ENCODE measurements around the gene ANAPC5.
"Not testable (repeated sequence)": the region's sequence is repeated elsewhere in the genome, so short reads cannot be mapped to it uniquely, and the experiment has no call there.

Gene ANAPC5

DNA sequence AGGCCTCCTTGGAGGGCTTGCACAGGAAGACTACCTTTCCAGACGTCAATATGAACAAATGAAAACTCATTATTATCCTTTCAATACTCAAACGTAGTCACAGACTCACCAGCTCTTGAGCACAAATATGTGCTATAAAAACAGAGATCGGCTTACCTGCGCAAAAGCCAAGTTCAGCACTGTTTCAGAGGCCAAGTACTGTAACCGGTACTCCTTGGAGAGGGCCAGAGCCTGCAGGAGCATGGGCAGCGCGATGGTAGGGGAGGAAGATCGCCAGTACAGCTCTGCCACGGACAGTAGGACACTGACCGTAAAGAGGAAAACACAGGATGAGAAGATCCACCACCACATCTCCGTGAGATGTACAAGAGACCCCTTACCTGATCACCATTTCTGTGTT lies 34.1 kb downstream of the ANAPC5 start:
- DNase-seq (ENCODE audit: low spot score) = no peak

DNA sequence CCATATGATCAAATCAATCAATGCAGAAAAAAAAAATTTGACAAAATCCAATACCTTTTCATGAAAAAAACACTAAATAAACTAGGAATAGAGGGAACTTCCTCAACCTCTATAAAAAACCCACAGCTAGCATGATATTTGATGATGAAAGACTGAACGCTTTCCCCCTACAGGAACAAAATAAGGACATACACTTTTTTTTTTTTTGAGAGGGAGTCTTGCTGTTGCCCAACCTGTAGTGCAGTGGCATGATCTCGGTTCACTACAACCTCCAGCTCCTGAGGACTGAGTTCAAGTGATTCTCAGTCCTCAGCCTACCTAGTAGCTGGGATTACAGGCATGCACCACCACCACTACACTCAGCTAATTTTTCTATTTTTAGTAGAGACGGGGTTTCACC lies 37.8 kb downstream of the ANAPC5 start:
- DNase-seq (ENCODE audit: low spot score) = no peak

DNA sequence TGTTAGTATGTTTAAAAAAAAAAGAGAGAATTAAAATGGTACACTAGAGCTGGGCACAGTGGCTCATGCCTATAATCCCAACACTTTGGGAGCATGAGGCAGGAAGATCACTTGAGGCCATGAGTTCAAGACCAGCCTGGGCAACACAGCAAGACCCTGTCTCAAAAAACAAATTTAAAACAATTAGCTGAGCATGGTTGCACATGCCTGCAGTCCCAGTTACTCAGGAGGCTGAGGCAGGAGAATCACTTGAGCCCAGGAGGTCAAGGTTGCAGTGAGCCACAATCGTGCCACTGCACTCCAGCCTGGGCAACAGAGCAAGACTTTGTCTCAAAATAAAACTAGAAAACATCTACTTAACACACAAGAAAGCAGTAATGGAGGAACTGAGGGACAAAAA lies 42.0 kb downstream of the ANAPC5 start:
- not testable (repeated sequence) for DNase-seq (ENCODE audit: low spot score)

DNA sequence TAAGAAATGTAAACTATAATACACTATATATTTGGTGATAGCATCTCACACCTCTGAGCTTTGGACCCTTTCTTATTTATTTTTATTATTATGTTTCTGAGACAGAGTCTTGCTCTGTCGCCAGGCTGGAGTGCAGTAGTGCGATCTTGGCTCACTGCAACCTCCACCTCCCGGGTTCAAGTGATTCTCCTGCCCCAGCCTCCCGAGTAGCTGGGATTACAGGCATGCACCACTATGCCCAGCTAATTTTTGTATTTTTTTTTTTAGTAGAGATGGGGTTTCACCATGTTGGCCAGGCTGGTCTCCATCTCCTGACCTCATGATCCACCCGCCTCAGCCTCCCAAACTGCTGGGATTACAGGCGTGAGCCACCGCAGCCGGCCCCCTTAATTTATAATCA lies 44.8 kb downstream of the ANAPC5 start:
- not testable (repeated sequence) for DNase-seq (ENCODE audit: low spot score)

DNA sequence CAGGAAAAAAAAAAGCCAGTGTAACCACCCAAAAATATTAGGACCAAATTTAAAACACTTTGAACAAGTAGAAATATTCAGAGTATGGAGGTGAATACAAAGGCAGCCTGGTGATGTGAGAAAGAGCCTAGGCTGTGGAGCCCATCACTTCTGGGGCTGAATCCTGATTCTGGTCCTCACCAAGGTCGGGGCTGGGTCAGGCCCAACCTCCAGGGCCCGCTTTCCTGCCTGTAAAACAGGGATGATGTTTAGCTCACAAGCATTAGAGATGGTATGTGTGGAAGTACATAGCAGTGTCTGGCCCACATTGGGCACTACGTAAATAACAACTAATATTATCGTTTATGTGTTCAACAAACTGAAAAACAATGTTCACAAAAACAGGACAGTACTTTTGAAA lies 47.9 kb downstream of the ANAPC5 start:
- no peak for DNase-seq (ENCODE audit: low spot score)

DNA sequence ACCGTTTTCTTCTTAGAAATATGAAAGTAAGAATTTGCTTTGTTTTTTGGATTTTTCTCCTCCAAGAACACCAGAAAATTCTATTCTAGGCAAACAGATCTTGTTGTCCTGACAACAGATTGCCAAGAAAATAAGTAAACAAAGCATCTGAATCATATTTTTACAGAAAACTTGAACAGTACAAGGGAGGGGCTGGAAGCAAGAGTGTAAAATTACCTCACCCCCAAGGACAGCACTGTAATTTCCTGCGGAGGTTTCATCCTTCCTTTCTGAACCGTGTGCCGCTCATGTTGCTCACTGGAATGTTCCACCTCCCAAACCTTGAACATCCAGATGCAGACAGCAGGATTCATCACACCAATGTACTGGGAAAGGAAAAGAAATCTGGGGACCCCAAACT lies 50.3 kb downstream of the ANAPC5 start:
- no peak for DNase-seq (ENCODE audit: low spot score)

DNA sequence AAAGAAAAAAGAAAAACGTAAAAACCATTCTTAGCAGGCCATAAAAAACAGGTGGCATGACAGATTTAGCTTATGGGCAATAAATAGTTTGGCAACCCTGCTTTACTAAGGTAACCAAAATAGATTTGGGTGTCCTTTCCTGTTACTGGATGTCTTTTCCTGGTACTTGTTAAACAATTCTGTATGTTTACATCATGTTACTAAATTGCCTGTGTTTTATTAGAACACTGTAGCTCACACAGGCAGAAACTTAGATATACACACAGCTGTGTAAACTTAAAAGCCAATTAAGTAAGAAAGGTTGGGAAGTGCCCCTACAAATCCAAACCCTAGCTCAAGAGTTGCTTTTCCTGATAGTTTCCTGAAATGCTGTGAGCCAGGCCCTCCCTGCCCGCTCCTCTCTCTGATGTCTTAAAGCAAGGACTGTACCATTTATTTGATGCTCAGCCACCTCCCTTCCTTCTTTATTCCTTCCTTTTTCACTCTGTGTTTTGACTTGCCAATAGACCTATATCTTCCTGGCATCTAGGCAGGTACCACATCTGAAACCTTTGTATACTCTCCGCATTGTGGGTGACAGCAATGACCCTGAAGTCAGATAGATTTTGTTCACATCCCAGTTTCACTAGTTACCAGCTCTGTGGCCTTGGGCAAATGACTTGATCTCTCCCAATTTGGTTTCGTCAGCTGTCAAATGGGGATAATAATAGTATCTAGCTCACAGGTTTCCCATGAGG lies 52.0 kb downstream of the ANAPC5 start:
- DNase-seq (ENCODE audit: low spot score) = no peak

DNA sequence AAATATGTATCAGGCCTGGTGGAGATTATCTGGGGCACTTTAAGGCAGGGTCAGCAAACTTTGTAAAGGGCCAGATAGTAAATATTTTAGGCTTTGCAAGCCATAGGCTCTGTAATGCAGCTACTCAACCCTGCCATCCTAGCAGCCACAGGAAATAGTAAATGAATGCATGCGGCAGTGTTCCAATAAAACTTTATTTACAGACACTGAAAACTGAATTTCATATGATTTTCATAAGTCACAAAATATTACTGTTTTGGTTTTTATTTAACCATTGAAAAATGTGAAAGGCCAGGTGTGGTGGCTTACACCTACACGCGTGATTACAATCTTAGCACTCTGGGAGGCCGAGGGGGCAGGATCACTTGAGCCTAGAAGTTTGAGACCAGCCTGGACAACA lies 52.5 kb downstream of the ANAPC5 start:
- DNase-seq (ENCODE audit: low spot score) = no peak

DNA sequence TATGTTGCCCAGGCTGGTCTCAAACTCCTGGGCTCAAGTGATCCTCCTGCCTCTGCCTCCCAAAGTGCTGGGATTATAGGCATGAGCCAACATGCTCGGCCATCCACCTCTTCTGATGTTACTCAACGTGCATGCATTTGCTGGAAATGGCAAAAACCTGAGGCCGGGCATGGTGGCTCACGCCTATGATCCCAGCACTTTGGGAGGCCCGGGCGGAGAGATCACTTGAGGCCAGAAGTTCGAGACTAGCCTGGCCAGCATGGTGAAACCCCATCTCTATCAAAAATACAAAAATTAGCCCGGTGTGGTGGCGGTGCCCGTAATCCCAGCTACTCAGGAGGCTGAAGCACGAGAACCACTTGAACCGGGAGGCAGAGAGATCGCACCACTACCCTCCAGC lies 53.8 kb downstream of the ANAPC5 start:
- not testable (repeated sequence) for DNase-seq (ENCODE audit: low spot score)

DNA sequence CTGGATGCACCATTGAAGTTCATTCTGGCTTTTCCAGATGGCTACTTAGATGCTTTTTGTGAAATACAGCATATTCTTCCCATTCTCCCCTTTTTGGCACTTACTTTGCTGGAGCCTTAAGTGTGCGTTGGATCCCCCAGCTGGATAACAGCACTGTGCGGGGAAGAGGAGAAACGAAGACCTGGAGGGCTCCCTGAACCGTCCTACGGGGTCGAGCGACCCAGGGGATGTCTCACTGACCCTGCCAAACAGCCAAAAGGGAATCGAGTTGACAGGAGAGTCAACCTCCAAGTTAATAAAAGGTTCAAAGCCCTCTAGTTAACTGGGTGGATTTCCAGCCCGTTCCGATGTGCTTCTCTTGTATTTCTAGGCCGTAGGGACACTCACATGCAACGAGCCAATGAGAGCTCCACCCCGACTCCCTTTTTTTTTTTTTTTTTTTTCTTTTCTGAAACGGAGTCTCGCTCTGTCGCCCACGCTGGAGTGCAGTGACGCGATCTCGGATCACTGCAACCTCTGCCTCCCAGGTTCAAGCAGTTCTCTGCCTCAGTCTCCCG lies 54.7 kb downstream of the ANAPC5 start:
- DNase-seq (ENCODE audit: low spot score) = peak; percentile 50

DNA sequence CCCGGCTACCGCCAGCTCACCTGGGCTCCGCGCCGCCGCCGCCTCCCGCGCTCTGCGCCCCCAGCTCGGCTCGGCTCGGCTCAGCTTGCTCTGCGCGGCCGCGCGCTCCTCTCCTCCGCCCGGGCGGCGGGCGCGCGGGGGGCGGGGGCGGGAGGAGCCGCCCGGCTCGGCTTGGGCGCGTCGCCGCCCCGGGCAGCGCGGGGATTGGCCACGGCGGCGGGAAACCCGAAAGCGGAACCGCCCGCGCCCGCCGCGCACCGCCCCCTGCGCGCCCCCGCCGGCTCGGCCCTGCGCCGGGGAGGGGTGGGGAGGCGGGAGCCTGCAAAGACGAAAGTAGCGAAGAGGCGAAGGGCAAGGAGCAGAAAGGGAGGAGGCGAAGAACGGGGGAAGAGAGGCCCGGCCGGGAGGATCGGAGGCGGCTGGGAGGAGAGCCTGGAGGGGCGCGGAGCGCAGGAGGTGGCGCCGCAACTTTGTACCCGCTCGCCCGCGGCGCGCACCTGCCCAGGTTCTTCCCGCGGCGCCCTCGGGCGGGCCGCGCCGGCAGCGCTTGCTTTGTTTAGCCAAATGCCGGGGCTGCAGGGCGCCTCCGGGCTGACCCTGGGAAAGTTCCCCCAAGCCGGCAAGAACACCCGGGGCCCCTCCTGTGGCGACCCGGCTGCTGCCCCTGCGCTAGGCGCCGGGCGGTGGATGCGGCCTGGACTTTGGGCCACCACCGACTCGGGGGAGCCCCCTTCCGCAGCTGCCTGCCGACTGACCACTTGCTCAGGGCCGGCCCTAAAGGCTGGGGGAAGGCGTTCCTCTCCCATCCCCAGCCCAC lies 55.4 kb downstream of the ANAPC5 start, which contains the start of gene CAMKK2:
CAMKK2 (minus strand) TSS at position 92 of the 817 bp plus-strand sequence. CDS start 22,183 bp downstream, outside the sequence.
- peak; percentile 95 for DNase-seq (ENCODE audit: low spot score)

DNA sequence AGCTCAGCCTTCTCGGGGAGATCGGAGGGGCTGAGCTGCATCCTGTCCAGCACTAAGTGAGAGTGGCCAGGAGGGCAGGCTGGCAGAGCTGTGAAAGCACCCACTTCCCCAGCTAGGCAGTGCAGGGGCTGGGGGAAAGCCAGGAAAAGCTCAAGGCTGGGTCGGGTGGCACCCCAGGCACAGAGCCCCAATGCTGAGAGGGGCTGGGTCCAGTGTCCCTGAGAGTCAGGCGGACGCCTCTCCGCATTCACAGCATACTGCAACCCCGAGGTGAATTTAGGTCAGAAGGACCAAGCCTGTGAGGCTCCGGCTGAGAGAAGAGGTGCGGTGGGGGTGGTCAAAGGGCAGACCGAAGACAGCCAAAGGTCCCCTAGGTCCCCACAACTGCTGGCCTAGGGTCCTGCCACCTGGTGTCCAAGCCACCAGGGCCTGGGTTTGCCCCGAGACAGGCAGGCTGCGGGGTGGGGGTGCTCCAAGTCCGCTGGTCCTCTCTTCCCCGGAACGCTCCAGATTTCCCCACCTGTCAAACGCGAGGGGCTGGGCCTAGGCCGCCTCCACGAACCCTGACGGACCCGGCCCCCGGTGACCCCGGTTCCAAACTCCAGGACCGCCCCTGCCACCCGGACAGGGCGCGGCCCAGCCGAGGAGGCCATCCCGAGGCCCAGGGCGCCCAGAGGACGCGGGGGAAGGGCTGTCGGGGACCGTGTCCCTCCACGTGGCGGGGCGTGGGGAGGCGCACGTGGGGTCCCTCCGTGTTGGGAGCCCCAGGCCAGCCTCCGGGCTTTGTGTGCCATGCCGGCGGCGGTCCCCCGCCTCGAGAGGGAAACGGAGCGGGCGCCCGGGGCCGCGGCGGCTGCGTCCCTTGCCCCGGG lies 56.2 kb downstream of the ANAPC5 start:
- peak; percentile 20 for DNase-seq (ENCODE audit: low spot score)

DNA sequence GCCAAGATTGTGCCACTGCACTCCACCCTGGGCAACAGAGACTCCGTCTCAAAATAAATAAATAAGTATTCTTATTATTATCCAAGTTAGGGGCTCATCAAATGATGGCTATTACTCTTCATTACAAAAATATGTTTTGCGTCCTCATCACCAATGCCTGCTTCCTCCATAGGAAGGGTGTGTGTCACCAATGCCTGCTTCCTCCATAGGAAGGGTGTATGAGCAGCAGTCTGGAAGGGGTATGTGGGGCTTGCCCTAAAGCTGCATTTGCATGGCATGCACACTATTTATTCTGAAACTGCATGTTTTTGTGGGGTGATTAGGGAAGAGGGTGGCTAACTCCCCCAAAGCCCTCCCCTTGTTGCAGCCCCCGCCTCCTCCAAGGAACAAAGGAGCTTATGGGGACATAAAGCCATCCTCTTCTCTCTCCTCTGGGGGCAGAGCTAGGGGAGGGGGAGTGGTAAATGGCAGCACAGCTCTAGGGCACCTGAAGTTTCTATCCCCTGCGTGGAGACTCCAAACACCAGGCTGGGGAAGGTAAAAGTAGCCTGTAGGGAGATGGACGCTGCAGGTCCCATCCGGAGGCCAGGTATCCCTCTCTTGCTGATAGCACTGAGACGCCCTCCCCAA lies 57.0 kb downstream of the ANAPC5 start:
- no peak for DNase-seq (ENCODE audit: low spot score)

DNA sequence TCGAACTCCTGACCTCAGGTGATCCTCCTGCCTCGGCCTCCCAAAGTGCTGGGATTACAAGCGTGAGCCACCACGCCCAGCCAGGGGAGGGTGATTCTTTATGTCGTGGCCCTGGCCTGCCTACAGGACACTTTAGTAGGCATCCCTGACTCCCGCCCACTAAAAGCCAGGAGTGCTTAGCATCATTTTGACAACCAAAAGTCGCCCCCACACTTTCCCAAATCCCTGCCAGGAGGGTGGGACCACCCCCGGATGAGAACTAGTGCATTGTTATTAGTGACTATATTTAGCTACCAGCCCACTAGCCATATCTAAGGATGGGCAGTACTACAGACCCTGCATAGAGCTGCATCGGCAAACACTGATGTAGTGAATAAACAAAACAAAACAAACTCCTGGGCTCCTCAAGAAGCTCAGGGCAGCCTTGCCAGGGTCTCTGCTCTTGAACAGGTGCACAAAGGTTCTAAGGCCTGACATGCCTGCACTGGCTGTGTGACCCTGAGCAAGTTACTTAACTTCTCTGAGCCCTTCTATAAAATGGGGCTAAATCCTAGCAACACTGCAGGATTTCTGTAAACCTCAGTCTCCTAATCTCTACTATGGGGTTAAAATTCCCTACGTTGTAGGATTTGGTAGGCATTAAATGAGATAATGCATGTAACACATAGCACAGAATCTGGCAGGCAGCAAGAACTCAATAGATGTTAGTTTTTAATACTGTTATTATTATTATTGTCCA lies 57.9 kb downstream of the ANAPC5 start:
- no peak for DNase-seq (ENCODE audit: low spot score)

DNA sequence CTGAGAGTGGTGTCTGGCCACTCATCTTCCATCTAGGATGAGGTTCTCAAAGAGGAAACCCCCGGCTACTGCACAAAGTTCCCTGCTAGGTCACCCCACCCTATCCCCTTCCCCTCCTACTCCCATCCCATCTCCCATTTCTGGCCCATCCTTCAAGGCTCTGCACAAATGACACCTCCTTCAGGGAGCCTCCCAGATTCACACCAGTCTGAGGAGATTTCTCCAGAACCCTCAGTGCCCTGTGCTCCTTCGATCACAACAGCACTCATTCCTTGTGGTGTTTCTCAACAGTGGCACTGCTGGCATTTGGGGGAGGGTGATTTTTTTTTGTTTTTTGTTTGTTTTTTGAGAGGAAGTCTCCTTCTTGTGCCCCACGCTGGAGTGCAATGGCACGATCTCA lies 58.6 kb downstream of the ANAPC5 start:
- no peak for DNase-seq (ENCODE audit: low spot score)

DNA sequence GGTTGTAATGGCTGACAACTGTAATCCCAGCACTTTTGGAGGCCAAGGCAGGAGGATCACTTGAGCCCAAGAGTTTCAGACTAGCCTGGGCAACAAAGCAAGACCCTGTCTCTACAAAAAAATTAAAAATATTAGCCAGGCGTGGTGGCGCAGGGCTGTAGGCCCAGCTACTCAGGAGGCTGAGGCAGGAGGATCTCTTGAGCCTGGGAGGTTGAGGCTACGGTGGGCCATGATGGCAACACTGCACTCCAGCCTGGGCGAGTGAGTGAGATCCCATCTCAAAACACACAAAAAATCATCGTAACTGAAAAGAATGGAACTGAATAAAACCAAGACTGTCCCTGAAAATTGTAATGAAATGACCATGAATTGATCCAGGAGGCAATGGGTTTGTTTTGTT lies 61.8 kb downstream of the ANAPC5 start:
- no peak for DNase-seq (ENCODE audit: low spot score)

DNA sequence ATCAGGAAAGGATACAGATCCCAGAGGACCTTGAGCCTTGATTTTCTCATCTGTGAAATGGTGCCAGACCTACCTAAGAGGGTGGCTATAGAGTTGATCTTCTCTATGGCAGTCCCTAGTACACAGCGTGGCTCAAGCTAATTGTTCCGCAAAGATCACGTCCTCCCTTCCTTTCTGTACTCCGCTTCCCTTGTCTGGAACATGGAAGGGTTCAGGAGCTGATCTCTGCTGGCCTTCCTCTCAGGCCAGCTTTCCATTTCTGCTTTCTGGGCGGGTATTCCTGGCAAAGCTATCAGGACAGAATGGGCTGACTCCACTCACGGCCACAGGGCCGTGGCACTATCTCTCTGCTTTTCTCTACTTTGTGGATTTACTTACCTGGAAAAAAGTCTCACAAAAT lies 62.2 kb downstream of the ANAPC5 start:
- no peak for DNase-seq (ENCODE audit: low spot score)

DNA sequence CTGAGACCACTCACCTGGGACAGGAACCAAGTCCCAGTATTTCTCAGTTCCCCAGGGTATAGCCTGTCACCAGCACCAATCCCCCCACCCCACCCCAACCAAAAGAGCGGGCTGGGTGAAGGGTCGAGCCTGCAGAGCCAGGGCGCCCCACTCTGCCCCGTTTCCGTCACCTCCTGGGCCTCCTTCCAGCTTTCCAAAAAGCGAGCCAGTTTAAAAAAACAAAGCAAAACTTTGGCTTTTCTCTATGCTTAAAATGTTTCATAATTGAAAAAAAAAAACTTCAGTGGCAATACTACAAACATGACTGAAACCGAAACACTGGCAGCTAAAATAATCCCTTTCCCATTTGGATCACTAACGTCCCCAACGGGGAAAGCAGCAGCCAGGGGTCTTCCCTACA lies 63.2 kb downstream of the ANAPC5 start:
- DNase-seq (ENCODE audit: low spot score) = no peak

DNA sequence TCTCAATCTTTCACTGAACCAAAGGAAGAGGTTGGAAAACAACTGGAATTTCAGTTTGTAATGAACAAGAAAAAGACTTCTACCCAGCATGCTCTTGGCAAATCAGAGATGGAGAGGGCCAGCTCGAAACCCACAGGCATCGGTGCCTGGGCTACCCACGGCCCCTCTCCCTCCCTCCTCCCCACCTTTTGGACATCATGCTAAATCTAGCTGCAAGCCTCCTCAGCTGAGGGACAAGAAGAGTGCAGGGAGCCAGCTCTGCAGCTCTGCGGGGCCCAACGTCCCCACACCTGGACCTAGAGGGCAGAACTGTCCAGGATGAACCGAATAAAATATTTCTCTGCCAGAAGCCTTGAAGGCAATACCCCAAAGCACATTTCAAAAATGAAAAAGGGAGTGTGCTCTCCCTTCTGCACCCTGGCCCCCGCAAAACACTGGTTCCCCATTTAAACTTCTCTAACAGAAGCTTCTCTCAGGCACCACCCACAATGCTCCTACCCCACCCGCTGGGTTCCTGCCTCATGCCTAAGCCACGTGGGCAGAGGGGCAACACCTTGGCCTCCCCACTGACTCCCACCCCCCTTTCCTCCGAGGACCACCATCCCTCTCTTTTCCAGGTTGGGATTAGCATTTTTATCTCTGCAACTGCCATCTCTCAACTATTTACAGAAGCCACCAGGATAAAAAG lies 63.9 kb downstream of the ANAPC5 start:
- DNase-seq (ENCODE audit: low spot score) = no peak

DNA sequence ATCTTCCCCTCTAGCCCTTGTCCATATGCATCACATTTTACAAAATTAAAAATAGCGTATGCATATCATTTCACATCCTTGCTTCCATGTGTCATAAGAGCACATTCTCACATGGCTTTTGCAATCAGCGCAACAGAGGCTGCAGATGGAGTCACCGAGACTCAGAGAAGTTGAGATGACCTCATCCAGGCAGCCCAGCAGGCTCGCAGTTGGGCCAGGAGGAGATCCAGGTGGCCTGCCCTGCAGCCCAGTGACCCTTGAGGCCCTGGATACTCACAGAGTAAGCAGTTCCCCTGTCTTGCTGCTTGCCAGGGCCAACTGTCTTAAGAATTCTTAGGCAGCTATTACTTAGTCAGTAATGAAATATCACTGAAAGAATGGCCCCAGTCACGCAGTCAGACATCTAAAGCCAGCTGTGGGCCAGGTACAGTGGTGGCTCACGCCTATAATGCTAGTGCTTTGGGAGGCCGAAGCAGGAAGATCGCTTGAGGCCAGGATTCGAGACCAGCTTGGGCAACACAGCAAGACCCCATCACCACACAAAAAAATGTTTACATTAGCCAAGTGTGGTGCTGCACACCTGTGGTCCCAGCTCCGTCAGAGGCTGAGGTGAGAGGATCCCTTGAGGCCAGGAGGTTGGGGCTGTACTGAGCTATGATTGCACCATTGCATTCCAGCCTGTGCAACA lies 64.8 kb downstream of the ANAPC5 start:
- peak; percentile 18 for DNase-seq (ENCODE audit: low spot score)
